Right ventricle myocardium superior (tissue), 1 donor: ENCODE measurements around the gene KCNK17. TPM values are rescaled to one million over a fixed set of nuclear protein-coding genes. Genes with fewer than 3 reads are reported as not detected.
A peak's percentile ranks its signal among the peaks of the same experiment; 100 is the strongest.
"Not testable (repeated sequence)": the region's sequence is repeated elsewhere in the genome, so short reads cannot be mapped to it uniquely, and the experiment has no call there.

Experiments
- ATAC-seq: fragments of 200-7000 bp; cut with Tn5 transposase; one replicate; pipeline ENCODE4 v1.9.1; 2020; ENCODE audit warnings: mild to moderate bottlenecking; ENCODE audit not compliant: poor library complexity
- DNase-seq: peaks from one replicate; pipeline ENCODE4 v3.0.0-alpha.2; 2020
- intact Hi-C: fragments of 100-400 bp; cut with DNase I; formaldehyde crosslinking; loops from one replicate; pipeline ENCODE4 v1.11.2; 2022
- total RNA-seq: library from RNA; stranded (reverse); fragmentation: NEBNext Ultra II Directional; extraction: Animal tissue kit (Norgen Biotek cat#: 25700); gene quantifications from one replicate; pipeline ENCODE4 v1.2.1, GENCODE V29; 2021
- donor health status: DM: no; HTN: yes; CAD: no; lungs with severe emphysema.

KCNK17 gene
- total RNA-seq, 1 donor from 2014 or later, result not detected

DNA sequence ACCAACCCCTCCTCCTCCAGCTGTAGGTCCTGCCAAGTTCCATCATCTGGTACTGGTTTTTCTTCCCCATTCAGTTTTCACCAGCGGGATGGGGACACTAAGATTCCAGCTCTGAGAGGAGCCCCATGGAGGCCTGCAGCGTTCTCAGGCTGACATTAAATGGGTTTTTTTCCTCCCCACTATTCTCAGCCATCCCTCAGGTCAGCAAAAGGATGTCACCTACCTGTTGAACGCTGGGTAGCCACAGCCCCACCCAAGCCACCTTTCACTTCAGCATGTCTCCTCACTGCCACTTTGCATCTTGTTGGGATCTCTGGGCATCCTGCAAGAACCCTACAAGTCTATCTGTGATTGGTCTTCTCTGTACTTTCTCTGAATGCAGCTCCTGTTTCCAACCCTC lies 6.8 kb downstream of the KCNK17 start:
- no peak for DNase-seq
- intact Hi-C loops, result loop anchor here (5.0 kb wide), 1 partner anchor 435 kb away; no protein-coding TSS in a partner anchor
- no peak for ATAC-seq

- no peak for ATAC-seq
- intact Hi-C loops, result loop anchor here (5.0 kb wide), 2 partner anchors 333 to 433 kb away; no protein-coding TSS in a partner anchor
- no peak for DNase-seq
Observed at GRCh38 chr6:39304951-39305350, 9.3 kb downstream of the KCNK17 start.

DNA sequence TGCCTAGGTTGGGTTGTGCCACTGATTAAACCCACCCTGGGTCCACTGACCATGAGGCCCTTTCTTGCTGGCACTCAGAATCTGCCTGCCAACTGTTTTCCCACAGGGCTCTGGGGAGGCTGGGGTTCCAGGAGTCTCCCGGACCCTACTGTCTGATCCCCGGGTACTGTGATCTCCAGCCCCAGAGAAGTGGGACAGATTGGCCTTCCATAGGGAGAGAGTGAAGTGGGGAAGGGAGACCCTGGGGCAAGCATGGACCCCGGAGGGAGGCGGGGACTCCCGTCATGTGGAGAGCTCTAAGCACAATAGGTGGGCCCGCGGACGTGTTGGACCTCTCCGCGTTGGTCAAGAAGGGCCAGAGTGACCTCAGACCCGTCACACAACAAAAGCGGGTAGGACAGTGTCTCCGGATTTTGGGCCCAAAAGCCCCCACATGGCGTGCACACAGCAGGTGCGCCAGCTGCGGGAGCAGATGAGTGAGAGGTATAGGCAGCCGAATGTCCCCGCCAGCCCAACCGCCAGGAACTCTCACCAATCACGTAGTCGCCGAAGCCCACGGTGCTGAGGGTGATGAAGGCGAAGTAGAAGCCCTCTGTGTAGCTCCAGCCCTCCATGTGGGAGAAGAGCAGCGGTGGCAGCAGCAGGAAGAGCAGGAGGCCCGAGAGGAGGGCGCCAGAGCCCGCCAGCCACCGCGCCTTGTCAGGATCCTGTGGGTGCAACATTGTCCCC lies 10.6 kb downstream of the KCNK17 start:
- intact Hi-C loops, result loop anchor here (1.0 to 5.0 kb wide), 2 partner anchors 137 to 331 kb away; no protein-coding TSS in a partner anchor
- ATAC-seq (no peak), DNase-seq (no peak)

DNA sequence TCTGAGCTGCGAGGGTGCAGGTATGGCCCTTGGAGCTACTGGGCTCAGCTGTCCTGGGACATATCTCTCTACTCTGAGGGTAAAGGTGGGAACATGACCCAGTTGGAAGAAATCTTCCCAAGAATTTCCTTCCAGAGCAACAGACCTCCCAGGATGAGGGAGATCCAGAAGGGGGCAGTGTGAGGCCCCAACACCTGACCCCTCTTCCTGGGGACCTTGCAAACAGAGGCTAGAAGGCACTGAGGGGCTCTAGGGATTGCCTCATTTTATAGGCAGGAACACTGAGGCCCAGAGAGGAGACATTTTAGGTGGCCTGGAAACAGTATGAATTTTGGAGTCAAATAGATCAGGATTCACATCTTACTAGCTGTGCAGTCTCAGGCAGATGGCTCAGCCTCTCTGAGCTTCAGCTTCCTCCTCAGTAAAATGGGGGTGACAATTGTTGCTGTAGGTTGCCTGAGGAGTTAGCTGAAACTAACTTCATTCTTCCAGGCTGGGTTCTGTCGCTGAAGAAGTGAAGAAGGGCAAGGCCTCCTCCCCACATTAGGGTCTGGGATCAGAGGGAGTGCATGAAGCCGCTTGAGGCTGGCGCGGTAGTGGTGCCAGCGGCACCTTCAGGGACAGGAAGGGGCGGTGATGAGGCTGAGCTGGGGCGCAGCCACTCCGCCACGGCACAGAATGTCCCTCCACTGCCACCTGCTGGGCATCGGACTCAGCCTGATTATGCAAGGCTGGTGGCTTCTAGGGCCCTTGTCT lies 11.4 kb downstream of the KCNK17 start:
- ATAC-seq (peak; percentile 96), DNase-seq (peak; percentile 91)
- intact Hi-C loops, result loop anchor here (1.0 to 5.0 kb wide), 2 partner anchors 137 to 331 kb away; no protein-coding TSS in a partner anchor

DNA sequence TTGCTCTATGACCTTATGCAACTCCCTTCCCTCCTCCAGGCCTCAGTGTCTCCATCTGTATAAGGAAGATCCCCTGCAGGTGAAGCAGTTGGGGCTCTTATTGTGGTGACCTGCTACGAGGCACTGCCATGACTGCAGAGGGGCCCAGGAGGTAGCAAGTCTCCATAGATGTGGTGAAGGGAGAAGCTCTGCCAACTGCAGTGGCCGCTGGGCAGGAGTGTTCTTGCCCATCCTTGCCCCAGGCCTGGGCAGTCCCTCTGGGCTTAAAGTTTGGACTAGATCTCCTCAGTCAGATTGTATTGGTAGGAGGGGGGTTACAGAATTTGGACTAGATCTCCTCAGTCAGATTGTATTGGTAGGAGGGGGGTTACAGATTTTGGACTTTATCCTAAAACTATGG lies 12.2 kb downstream of the KCNK17 start:
- intact Hi-C loops, result loop anchor here (5.0 kb wide), 1 partner anchor 330 kb away; no protein-coding TSS in a partner anchor
- DNase-seq (no peak), ATAC-seq (no peak)

GRCh38 chr6:39301606-39302005 lies 12.6 kb downstream of the KCNK17 start:
- ATAC-seq (no peak), DNase-seq (no peak)
- intact Hi-C loops, result loop anchor here (5.0 kb wide), 1 partner anchor 329 kb away; no protein-coding TSS in a partner anchor

GRCh38 chr6:39300739-39301138 lies 13.5 kb downstream of the KCNK17 start:
- DNase-seq (no peak), ATAC-seq (no peak)
- intact Hi-C loops, result loop anchor here (5.0 kb wide), 1 partner anchor 328 kb away; no protein-coding TSS in a partner anchor

- DNase-seq (no peak), ATAC-seq (no peak)
- intact Hi-C loops, result loop anchor here (10.0 kb wide), 1 partner anchor 213 kb away; no protein-coding TSS in a partner anchor
Observed at GRCh38 chr6:39298061-39298460, 16.2 kb downstream of the KCNK17 start.

- peak; percentile 84 for DNase-seq
- intact Hi-C loops, result loop anchor here (10.0 kb wide), 1 partner anchor 212 kb away; no protein-coding TSS in a partner anchor
- peak; percentile 79 for ATAC-seq
Observed at GRCh38 chr6:39296745-39297640, 17.2 kb downstream of the KCNK17 start.

- intact Hi-C loops, result loop anchor here (10.0 kb wide), 1 partner anchor 211 kb away; no protein-coding TSS in a partner anchor
- DNase-seq, result peak; percentile 67
Observed at GRCh38 chr6:39295611-39296011, 18.6 kb downstream of the KCNK17 start.

GRCh38 chr6:39294899-39295298 lies 19.3 kb downstream of the KCNK17 start:
- ATAC-seq (no peak), DNase-seq (no peak)
- intact Hi-C loops, result loop anchor here (10.0 kb wide), 1 partner anchor 210 kb away; no protein-coding TSS in a partner anchor

More at GRCh38 chr6:39295611-39296011, 18.6 kb downstream of the KCNK17 start:
- ATAC-seq, result peak; percentile 49

DNA sequence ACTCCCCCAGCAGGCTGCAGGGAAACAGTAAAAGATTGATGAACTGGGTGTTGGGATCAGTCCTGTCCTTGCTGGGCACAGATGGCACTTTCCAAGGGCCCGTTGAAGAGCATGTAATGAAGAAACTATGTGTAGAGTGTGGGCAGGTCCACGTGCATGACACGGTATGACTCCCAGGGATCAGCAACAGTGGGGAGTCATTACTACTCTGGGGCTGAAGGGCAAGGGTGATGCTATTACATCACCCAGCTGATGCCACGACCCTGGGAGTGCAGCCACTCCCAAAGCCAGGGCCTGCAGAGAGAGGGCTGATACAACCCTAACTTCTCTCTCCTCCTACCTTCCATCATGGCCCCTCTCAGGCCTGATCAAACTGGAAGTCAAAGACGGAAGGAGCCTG lies 20.1 kb downstream of the KCNK17 start:
- no peak for DNase-seq

DNA sequence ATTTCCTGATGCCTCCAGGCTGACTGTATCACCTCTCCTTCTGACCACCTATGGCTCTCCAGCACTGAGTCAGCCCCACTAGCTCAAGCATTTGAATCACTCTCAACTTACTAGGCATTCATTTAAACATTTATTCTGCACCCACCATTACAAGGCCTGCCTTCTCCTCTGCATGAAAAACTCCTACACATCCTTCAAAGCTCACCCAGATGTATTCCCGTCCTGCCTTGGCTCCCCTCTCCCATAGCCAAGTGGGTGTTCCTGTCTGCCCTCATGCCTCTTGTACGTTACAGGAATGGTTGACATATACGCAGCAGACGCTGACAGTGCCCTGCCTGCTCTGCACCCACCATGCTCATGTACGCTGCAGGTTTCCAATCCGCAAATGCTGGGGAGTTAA lies 21.6 kb downstream of the KCNK17 start:
- DNase-seq (no peak), ATAC-seq (no peak)
- intact Hi-C loops, result loop anchor here (10.0 kb wide), 1 partner anchor 208 kb away; no protein-coding TSS in a partner anchor

More for the DNA sequence above, 20.1 kb downstream of the KCNK17 start:
- ATAC-seq, result no peak
- intact Hi-C loops, result loop anchor here (10.0 kb wide), 1 partner anchor 209 kb away; no protein-coding TSS in a partner anchor

DNA sequence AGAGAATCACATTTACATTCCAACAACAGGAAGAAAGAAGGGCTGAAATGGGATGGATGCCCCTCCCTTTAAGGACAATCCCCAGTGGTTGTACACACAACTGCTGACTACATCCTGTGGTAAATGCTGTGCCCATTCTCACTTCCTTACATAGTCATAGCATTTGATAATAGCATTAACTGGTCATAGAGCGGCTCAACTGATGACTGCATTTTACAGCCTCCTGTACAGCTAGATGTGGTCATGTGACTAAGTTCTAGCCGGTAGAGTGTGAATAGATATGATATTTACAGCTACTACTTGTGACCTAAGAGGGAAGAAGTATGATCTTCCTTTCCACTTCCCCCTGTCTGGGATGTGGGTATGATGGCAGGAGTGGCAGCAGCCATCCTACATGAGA lies 24.7 kb downstream of the KCNK17 start:
- DNase-seq (no peak), ATAC-seq (no peak)
- intact Hi-C loops, result no loop called here

DNA sequence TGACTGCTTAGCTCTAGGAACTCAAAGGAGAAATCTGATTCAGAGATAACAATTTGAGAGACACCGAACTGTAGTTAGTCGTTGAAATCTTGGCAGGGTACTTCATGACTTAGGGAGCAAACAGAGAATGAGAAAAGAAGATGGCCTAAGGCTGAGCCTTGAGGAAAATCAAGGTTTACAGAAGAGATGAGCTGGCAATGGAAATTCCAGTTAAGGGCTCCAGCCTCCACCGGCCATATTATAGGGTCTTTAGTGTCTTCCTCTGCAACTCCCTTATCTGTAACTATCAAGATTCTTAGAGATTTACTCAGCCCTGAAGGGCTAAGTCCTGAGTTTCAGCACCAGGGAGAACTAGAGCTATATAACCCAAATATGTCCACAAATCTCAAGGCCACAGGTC lies 26.6 kb downstream of the KCNK17 start:
- DNase-seq (no peak), ATAC-seq (no peak)
- intact Hi-C loops, result no loop called here

GRCh38 chr6:39286596-39286995 lies 27.6 kb downstream of the KCNK17 start:
- ATAC-seq, DNase-seq, intact Hi-C loops: not testable (repeated sequence)

GRCh38 chr6:39282774-39283173 lies 31.4 kb downstream of the KCNK17 start:
- intact Hi-C loops, result no loop called here
- DNase-seq, result no peak
- no peak for ATAC-seq

DNA sequence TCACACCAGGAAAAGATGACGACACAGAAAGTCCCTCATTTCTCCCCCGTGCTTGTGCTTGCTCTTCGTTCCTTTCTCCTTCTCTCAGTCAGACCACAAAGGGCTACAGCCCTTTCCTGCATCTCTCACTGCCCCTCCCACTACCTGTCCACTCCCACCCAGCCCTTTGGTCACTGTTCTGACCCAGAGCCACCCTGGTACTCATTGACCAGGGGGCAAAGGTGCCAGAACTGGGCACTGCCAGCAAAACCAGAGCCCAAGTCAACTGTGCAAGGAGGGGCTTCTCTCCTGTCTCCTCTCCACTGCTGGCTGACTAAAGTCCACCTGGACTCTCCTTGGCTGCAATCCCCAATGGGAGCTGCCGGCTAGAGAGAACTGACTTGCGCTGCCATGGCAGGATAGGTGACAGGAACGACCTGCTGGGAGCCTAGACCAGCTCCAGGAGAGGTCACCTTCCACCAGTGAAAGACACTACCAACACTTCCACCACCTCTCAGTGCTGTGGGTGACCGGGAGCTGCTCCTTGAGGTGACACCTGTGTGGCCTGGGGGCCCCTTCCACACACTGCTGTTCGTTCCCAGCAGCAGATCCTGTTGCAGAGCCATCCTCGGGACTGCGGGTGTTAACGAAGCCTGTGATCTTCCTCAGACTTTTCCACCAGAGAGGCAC lies 32.8 kb downstream of the KCNK17 start:
- DNase-seq (no peak), ATAC-seq (no peak)
- intact Hi-C loops, result no loop called here
